GM19455 (cell line): Measurements from ENCODE around the gene UBE2N.
"Not testable (repeated sequence)": the region's sequence is repeated elsewhere in the genome, so short reads cannot be mapped to it uniquely, and the experiment has no call there.

ENCODE experiments used
- ATAC-seq: cut with Tn5 transposase; IDR thresholded peaks from one replicate; pipeline ENCODE4 v1.9.1; 2021; ENCODE audit not compliant: unreplicated experiment

The UBE2N gene

DNA sequence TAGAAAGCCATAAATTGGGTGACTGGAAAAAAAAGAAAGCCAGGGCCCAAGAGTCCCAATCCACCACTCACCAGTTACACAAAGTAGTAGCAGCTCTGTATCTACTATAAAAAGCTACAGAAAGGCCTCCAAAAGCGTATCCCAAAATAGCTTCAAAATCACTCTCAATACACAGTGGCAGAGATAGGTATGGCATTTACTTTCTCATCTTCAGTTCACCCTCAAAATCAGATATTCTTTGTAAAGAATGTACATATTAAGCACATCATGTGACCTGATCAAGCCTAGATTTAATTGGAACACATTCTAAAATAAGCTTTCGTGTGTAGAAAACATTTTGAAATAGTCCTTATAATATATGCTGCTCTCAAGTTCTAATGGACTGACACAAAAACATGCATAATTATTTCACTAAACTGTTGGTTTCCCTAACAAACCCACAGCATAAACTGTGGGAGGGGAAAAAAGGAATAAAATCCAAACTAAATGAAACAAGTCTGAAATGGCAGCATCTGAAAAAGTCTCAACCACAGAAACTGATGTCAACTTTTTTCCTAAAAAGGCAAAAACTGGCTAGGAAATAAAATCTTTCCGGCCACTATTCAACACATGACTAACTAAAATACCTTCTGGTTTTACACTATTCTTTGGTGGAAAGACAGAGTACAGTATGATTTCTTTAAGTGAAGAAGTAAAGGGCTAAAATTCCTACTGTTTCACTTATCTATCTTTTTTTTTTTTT lies 25.9 kb downstream of the UBE2N start:
- no peak for ATAC-seq

DNA sequence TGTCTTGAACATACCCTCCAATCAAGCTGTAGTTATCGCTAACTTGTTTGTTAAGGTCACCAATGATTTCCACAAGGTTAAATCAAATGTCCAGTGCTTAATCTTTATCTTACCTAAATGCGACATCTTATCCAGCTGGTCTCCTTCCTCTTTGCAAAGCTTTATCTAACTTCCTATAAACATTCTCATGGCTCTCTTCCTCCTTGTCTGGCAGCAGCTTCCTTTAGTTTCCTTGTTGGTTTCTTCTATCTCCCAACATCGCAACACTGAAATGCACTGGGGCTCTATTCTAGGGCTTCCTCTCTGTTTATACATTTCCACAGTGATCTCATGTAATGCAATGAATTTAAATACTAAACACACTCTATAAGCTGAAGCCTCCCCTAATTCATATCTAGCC lies 28.7 kb downstream of the UBE2N start:
- ATAC-seq: no peak

DNA sequence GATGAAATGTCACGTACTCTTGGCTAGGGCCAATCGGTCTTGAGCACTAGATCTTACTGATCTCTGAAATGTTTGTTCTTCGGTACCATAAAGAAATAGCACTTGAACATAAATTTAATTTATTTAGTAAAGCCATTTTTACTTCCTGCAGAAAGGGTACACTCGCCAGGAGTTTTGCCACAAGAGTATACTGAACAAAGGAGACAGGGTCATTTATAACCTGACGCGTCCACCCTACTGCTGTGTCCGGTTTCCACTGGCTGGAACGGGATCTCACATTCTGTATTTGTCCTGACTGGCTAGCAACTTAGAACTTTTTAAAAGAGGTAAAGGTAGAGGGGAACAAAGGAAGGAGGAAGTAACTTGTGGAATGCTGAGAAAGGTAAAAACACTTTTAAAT lies 29.4 kb downstream of the UBE2N start:
- ATAC-seq: not testable (repeated sequence)

DNA sequence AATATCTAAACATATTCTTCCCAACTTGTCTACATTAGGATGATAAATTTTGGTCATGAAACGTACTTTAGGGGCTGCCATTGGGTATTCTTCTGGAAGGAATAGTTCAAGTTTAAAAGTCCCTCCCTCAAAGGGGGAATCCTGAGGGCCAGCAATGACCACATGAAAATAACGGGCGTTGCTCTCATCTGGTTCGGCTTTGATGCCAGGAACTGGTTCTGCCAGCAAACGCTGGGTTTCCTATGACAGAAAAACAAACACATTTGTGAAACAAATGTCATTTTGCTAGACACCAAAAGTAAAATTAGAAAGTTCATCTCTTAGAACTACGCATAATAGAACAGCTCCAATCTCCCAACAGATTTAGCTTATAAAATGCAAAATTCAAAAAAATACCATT lies 30.7 kb downstream of the UBE2N start:
- not testable (repeated sequence) for ATAC-seq

DNA sequence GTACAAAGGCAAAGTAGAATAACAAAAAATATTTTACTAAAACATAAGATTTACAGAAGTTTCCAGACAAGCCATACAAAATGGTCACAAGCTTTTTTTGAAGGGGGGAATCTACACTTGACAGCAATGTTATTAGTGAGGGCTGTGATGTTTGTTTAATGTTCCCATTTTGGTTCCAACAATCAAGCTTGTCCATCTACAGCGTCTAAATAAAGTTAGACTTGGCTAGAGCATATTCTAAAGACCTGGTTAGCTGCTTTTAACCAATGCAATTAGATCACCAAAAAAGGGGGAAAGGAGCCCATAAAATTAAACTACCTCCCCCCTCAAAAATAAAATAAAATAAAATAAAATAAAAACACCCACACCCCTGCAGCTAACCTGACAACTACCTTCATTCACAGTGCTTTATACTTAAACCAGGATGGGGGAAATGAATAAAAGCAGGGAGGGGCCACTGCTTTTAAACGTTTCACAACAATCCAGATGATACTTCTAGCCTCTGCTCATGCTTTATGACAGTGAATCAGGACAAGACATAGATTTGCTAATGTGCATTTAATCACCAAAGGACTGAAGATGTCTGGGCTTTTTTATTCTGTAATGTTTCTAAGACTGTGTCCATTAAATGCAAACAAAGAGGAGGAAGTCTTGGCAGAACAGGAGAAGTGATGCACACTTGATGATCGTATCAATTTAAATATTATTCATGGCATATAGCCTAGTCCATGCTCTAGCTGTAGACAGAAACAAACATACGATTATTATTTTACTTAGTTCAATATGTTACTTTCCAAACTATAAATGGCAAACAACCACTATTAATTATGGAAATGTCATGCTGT lies 32.2 kb downstream of the UBE2N start:
- ATAC-seq: not testable (repeated sequence)

DNA sequence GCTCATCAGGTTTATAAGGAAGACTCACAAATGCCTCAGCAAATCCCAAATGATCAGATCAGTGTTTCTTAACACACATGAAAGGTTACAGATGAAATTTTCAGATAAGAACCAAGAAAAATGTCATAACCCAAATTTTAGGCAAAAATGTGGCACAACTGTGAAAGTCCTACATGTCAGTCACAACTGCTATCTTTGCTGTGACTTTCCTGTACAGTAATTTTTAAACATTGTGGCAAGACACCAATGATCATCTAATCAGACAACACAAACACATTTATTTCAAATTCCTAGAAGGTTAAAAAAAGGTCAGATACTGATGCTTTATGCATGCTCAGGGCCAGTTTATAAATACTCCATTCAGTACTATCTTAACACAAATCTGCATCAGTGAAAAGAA lies 32.9 kb downstream of the UBE2N start:
- ATAC-seq: no peak

DNA sequence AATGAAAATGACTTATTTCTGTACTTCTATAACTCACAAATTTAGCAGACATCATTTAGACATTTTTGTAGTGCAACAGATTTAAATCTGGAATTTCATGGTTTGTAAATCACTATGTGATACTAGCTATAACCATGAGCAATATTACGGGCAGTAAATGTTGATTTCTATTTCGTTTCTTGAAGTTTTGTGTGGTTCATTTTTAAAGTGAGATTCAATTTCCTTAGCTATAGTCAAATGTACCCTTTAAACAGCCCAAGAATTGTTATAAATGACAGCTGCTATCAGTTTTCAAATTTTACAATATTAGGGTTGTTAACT lies 33.8 kb downstream of the UBE2N start:
- ATAC-seq: no peak

DNA sequence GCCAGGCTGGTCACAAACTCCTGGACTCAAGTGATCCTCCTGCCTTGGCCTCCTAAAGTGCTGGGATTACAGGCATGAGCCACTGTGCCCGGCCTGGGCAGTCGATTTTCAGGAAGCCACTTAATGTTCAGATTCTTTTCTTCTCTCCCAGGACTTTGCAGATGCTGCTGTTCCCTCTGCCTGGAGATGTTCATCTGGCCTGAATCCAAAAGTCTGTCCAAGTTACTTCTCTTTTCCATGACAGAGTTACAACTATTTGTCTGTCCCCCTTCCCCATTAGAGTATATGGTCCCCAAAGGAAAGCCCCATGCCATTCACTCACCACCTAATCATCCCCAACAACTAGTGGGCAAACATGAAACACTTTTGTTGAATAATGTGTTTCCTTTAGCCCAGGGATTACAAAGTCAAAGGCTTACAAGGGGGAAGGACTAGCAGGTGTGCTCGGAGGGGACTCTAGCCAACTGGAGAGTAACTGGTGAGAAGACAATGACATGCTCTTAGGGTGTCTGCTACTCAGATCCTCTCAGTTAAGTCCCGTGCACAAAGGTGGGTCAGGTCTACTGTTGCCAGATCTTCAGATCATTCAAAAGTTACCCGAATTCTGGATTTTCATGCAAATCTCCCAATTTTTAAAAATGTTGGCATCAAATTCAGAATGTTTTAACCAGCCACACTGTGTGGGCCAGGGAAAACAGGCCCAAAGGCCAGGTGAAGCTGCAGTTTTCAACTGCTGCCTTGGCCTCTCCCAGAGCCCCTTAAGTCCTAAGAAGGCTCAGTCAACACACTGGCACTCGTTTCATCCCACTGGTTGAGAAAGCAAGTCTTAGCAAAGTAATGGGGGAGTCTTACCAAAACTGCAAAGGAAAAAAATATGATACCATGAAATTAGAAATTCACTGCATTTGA lies 34.4 kb downstream of the UBE2N start:
- no peak for ATAC-seq

DNA sequence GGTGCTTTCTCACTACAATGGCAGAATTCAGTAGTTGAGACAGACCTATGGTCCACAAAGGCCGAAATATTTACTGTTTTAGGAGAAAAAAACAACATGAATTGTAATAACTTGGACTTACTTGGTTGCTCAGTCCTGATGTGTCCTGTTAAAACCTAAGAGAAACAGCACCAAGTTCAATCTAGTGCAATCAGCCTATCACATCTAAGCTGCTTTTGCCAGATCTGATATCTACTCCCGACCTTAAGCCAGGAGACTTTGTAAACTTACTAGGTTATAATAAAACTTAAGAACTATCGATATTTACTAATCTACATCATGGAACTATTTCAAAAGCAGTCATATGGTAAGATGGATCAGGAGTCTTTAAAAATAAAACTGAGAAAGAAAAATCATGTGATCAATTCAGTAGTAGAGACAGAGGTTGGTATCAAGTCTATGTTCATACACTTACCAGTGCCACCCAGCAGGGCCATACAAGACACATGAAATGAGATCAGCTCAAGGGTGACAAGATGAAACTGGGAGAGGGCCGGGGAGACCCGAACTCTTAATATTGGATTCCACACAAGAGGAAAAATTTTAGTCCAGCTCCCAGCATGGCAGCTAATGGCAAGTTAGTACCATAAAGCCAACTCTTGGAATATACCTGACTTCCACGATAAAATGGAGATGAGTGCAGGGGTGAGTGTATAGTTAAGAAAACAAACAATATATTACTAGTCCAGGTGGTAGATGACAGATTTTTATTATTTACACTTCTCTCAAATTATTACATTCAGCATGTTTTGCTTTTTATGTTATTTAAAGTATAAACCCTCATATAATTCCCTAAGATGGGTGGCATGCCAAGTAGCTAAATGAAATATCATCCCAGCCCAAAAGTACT lies 36.5 kb downstream of the UBE2N start:
- no peak for ATAC-seq

DNA sequence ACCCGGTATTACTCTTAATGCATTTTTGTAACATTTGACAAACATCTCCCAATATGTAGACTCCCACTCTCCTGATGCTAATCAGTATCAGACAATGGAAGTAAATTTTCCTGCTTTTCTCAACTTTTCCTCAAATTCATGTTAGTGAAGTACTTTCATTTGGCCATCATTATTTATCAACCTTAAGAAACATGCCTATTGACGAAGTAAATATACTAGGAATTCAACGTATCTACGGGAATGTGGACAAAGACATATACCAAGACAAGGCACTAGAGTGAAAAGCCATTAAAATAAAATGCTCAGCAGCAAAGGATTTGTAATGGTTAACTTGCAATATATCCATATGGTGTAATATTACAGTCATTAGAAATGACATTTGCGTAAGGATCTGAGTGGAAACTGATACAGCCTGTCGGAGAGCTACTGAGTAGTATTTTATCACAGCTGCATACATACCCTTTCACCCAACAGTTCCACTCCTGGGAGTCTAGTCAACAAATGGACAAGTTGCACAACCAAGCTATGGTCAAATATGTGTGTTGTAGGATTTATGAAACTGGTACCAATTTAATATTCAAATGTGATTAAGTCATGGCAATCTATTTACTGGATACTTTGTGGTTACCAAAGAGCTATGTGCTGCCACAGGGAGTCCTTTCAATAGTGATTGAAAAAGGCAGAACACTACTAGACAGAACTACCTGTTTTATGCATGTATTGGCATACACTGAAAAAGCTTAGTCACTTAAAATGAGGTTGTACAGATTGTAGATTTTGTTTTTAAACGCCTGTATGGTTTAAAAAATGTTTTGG lies 37.6 kb downstream of the UBE2N start:
- ATAC-seq: no peak

DNA sequence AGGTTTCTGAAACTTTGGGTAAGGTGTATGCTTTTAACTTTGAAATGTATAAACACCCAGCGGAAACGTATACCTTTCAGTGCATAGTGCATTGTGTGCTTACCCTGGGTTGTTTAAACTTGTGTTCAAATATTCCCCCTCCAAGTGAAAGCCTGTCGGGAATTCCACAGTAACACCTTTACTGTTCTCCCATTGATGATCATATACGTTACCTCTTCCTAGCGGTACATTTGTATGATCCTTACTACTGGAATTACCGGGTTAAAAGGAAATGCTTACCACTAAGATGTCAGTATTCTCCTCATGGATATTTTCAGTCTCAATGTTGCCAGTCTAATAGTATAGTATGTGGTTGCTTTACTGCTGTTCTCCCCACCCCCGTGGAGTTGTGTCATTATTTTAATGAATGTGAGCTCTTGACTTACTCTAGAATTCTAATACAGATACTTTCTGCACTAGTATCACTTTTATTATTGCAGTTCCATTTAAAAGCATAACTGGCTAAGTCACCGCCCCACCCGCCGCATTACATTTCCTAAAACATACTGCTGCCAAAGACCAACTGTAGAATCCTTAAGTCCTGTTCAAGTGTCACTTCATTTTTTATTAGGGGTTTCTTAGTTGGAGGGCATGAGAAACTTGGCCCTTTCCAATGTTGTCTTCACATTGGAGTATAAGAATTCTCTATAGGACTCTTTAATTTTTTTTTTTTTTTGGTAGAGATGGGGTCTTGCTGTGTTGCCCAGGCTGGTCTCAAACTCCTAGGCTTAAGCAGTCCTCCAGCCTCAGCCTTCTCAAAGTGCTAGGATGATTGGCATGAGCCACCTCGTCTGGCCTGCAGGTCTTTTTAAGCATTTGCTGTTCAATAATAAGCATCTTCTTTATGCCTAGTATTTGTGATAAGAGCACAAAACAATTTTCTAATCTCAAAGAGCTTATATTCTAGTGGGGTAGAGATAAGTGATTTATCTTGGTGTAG lies 39.1 kb downstream of the UBE2N start:
- no peak for ATAC-seq

DNA sequence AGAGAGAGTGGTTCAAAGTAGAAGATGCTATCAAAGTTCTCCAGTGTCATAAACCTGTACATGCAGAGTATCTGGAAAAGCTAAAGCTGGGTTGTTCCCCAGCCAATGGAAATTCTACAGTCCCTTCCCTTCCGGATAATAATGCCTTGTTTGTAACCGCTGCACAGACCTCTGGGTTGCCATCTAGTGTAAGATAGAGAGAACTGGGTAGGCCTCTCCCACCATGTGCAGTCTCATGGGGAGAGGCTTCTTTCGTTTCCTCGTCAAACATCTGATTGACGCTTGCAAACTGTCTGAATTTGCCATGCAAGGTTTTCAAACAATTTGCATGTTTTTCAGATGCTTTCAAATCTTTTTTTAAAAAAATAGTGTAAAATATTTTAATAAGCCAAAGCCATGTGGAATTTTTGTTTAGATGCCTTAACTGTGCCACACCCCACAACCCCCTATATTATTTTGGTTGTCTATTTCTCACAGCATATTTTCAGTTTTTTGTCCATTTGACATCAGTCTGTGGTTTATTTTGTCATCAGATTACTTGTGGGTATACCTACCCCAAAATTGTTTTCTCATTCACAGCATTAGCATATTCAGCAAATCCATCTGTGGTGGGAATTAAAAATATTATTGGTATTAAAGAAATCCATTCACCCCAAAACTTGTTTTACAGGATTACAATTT lies 42.4 kb downstream of the UBE2N start:
- peak; percentile 78 for ATAC-seq

DNA sequence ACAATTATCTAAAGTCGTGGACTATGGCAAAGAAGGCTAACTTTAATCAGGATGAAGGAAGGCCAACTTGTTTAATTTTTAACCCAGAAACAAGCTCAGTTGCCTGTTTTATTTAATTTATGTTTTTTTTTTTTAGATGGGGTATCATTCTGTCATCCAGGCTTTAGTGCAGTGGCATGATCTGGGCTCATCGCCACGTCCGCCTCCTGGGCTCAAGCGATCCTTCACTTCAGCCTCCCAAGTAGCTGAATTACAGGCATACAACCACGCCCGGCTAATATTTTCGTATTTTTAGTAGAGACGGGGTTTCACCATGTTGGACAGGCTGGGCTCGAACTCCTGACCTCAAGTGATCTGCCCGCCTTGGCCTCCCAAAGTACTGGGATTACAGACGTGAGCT lies 44.3 kb downstream of the UBE2N start:
- no peak for ATAC-seq

DNA sequence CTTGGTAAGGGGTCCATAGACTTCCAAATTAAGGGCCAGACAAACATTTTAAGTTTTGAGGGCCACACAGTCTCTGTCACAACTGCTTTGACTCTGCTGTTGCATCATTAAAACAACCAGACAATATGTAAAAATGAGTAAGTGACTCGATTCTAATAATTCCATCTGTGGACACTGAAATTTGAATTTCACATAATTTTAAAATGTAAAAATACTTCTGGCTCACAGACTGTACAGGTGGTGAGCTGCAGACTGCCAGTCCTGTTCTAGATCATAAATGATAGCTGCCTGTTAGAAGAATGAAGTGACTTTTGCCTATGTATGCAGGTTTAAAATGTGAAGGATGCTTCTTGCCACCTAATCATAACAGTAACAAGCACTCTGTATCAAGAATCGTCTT lies 48.3 kb downstream of the UBE2N start:
- ATAC-seq: no peak

DNA sequence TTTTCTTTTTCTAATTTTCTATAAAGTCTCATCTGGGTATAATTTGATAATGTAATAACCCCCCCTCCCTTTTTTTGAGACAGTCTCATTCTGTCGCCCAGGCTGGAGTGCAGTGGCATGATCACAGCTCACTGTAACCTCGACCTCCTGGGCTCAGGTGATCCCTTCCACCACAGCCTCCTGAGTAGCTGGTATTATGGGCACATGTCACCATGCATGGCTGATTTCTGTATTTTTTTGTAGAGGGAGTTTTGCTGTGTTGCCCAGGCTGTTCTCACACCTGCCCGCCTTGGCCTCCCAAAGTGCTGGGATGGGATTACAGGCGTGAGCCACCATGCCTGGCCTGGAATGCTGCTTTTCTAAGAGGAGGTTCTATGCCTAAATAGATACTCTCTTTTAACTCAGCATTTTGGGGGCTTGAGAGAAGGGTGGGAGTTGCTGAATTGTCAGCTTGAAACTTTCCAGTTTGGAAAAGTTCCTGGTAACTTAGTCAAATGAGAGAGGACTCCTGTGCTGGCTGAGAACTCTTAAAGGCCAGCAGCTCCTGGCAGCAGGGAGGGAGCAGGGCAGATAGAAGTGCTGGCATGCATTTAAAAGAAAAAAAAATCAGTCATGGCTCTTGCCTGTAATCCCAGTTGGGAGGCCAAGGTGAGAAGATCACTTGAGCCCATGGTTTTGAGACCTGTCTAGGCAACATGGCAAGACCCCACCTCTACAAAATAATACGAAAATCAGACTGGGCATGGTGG lies 51.0 kb downstream of the UBE2N start:
- no peak for ATAC-seq

DNA sequence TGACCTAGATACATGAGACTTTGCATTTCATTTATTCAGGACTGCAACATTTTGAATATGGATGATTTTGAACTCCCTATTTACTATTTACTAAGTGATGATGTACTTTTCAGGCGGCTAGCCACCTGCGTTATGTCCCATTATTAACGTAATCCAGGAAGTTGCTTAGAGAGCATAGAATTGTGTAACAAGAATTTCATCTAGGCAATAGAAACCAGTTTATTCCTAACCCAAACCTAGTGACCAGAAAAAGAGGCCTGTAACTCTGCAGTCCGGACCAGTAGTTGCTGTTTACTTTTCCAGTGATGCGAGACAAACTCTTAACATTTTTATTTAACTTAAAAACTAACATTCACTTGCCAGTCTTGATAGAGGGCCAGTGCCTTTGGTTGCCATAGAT lies 51.7 kb downstream of the UBE2N start:
- ATAC-seq: no peak

DNA sequence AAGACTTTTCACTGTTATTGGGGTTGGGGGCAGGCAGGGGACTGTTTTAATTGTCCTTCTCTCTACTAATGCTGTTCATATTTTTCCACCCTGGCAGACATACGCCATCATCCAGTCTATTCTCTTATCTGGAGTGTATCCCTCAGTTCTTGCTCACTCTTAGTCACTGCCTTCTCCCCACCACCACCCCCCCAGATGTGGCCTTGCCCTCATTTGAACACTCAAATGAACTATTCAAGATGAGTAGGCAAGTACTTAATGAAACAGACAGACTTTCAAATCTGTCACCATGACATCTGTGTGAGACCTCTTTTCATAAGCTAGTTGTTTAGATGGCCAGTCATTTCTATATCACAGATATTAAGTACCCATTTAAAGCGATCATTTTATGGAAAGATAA lies 54.0 kb downstream of the UBE2N start:
- no peak for ATAC-seq
